Ascending aorta (tissue), 2 donors: Measurements from ENCODE around the gene STRIT1. TPM values are rescaled to one million over a fixed set of nuclear protein-coding genes. Genes with fewer than 3 reads are reported as not detected.

Source experiments
- DNase-seq, 2 donors: peaks; one replicate each; pipeline ENCODE4 v3.0.0-alpha.2; 2019; ENCODE audit warnings: low spot score in 2 of 2
- H3K27ac ChIP-seq, 2 donors: fragments of 200-600 bp; sonication (generic); one replicate each; pipeline ENCODE4 v1.5.1; 2016 to 2017; ENCODE audit warnings: mild to moderate bottlenecking in 1 of 2
- H3K27me3 ChIP-seq: fragments of 200-600 bp; sonication (generic); one replicate; pipeline ENCODE4 v1.5.1; 2017
- H3K36me3 ChIP-seq, 2 donors: fragments of 200-600 bp; sonication (generic); one replicate each; pipeline ENCODE4 v1.5.1; 2016
- H3K4me1 ChIP-seq, 2 donors: fragments of 200-600 bp; sonication (generic); one replicate each; pipeline ENCODE4 v1.5.1; 2016 to 2017; ENCODE audit warnings: mild to moderate bottlenecking in 1 of 2
- H3K4me3 ChIP-seq, 2 donors: fragments of 200-600 bp; sonication (generic); one replicate each; pipeline ENCODE4 v1.5.1; 2016 to 2017; ENCODE audit warnings: mild to moderate bottlenecking in 1 of 2
- H3K9me3 ChIP-seq, 2 donors: fragments of 200-600 bp; sonication (generic); one replicate each; pipeline ENCODE4 v1.5.1; 2016
- CTCF ChIP-seq, 3 experiments: fragments of 200-600 bp in 2 of 3; fragments of 450-650 bp in 1 of 3; sonication (generic) in 2 of 3; IDR thresholded peaks; one replicate each; pipeline ENCODE4 v1.5.1; 2016 to 2019; ENCODE audit warnings: antibody characterized with exemption in 3 of 3, mild to moderate bottlenecking in 1 of 3, moderate library complexity in 1 of 3
- intact Hi-C: fragments of 100-400 bp; cut with DNase I; formaldehyde crosslinking; loops from one replicate; pipeline ENCODE4 v1.15.1; 2023
- total RNA-seq: library from RNA; depleted of rRNA; stranded (reverse); fragments of >200 nt; gene quantifications from one replicate; pipeline ENCODE4 v1.1.0, GENCODE V29; 2016

Gene STRIT1
- total RNA-seq, 1 donor from 2014 or later: not detected

DNA sequence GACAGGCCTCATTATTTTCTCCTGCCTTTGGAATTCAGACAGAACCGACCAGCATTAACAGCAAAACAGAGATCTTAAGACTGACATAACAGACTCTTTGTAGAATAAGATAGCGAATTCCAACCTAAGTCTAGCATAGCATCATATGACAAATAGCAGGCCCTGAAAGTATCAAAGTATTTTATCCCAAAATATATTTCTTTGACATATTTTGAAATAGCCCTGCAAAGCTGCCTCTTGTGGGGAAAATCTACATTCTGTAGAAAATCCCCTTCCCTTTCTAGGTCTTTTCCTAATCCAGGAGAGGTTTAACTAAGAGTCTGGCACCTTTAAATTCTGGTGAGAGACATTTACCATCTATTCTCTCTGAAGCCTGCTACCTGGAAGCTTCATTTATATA, 34.4 kb upstream of the STRIT1 start:
- H3K4me3 ChIP-seq: no peak overlapping the region
- H3K27ac ChIP-seq: no peak overlapping the region
- no peaks in the 10 kb centered on the region for H3K4me1 ChIP-seq
- H3K9me3 ChIP-seq: no peaks in the 10 kb centered on the region
- intact Hi-C loops: no loop called here
- no peak for TF ChIP-seq CTCF (IDR thresholded peaks at IDR 0.05)
- H3K36me3 ChIP-seq: no peaks in the 10 kb centered on the region
- DNase-seq: no peak
- no peaks in the 10 kb centered on the region for H3K27me3 ChIP-seq

DNA sequence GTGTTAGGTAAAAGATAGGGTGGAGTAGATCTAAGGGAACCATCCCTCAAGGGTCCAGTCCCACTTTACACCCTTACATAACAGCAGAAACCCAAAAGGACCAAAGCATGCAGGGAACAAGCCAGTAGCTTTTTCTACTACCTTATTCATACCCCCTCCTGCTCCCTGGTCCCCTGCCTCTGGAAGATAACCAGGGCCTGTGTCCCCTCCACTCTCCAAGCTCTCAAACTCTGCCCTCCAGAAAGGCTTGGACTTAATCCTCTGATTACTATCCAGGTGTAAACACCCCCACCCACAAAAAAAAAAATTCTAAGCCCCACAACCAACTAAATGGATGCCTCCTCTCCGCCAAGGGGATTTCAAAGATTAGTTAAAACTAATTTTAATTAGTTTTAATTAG, 33.9 kb upstream of the STRIT1 start:
- no peak for DNase-seq
- Histone ChIP-seq H3K27me3 (no peaks in the 10 kb centered on the region), H3K4me1 (no peaks in the 10 kb centered on the region), H3K9me3 (no peaks in the 10 kb centered on the region), H3K4me3 (no peak overlapping the region), H3K36me3 (no peaks in the 10 kb centered on the region), H3K27ac (no peak overlapping the region)
- intact Hi-C loops: no loop called here
- TF ChIP-seq CTCF (IDR thresholded peaks at IDR 0.05): no peak

- intact Hi-C loops: no loop called here
- no peak overlapping the region for H3K27ac ChIP-seq
- H3K9me3 ChIP-seq: no peaks in the 10 kb centered on the region
- no peak for TF ChIP-seq CTCF (IDR thresholded peaks at IDR 0.05)
- no peaks in the 10 kb centered on the region for H3K36me3 ChIP-seq
- H3K4me1 ChIP-seq: no peaks in the 10 kb centered on the region
- H3K27me3 ChIP-seq: no peaks in the 10 kb centered on the region
- no peak for DNase-seq
- no peak overlapping the region for H3K4me3 ChIP-seq
Observed at GRCh38 chr3:155326901-155327300, 33.4 kb upstream of the STRIT1 start.

GRCh38 chr3:155326244-155326643, 32.8 kb upstream of the STRIT1 start:
- no peak overlapping the region for H3K4me3 ChIP-seq
- no peak for DNase-seq
- H3K27ac ChIP-seq: no peak overlapping the region
- no peak for TF ChIP-seq CTCF (IDR thresholded peaks at IDR 0.05)
- intact Hi-C loops: no loop called here
- no peaks in the 10 kb centered on the region for H3K27me3 ChIP-seq
- no peaks in the 10 kb centered on the region for H3K9me3 ChIP-seq
- H3K36me3 ChIP-seq: no peaks in the 10 kb centered on the region
- no peaks in the 10 kb centered on the region for H3K4me1 ChIP-seq

GRCh38 chr3:155325263-155325835, 31.9 kb upstream of the STRIT1 start:
- Histone ChIP-seq H3K4me1 (no peaks in the 10 kb centered on the region), H3K9me3 (no peaks in the 10 kb centered on the region), H3K27ac (no peak overlapping the region), H3K27me3 (no peaks in the 10 kb centered on the region), H3K36me3 (no peaks in the 10 kb centered on the region), H3K4me3 (no peak overlapping the region)
- intact Hi-C loops: no loop called here
- no peak for TF ChIP-seq CTCF (IDR thresholded peaks at IDR 0.05)
- DNase-seq: no peak
